ENCODE measurements around the gene OSBPL1A.

Gene OSBPL1A

GRCh38 chr18:24265502-24266064, 132.0 kb downstream of the OSBPL1A start:
- Histone ChIP-seq H3K4me1 (peaks cover 5% of the 10 kb centered on the region), H3K4me3 (no peak overlapping the region), H3K36me3 (replicated peaks) (no peaks in the 10 kb centered on the region), H3K9me3 (no peaks in the 10 kb centered on the region), H3K27me3 (ENCODE audit: low read depth) (no peaks in the 10 kb centered on the region)
- in situ Hi-C loops (cut with MboI; ENCODE audit: low sequenced_read_pairs) = no loop called here
- no peak for DNase-seq (ENCODE audit: low spot score in 2 of 2)

- no peaks in the 10 kb centered on the region for H3K36me3 ChIP-seq (replicated peaks)
- in situ Hi-C loops (cut with MboI; ENCODE audit: low sequenced_read_pairs) = no loop called here
- DNase-seq (ENCODE audit: low spot score in 2 of 2) = no peak
- H3K4me3 ChIP-seq = no peak overlapping the region
- no peaks in the 10 kb centered on the region for H3K27me3 ChIP-seq (ENCODE audit: low read depth)
- H3K4me1 ChIP-seq = no peaks in the 10 kb centered on the region
- H3K9me3 ChIP-seq = no peaks in the 10 kb centered on the region
Observed at GRCh38 chr18:24263050-24263449, 134.6 kb downstream of the OSBPL1A start.

DNA sequence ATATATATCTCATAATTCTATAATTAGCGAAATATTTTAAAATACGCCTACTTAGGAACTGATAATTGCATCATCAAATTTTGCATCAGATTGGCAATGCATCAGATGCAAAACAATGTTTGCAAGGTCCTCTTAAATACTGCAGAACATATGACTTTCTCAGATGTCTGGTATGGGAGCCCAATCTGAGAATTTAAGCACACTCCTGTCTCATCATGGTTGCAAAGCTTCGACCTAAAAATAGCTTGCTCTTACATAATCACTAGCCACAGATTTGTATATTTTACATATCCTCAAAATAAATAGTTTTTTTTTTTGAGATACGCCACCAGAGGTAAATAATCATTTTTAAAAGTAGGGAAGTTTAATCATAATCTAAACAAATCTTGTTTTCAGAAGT, 135.5 kb downstream of the OSBPL1A start:
- Histone ChIP-seq H3K4me3 (no peak overlapping the region), H3K36me3 (replicated peaks) (no peaks in the 10 kb centered on the region), H3K27me3 (ENCODE audit: low read depth) (no peaks in the 10 kb centered on the region), H3K4me1 (no peaks in the 10 kb centered on the region), H3K9me3 (peaks cover 1% of the 10 kb centered on the region; the same call in 1 of the 2 replicates)
- no peak for DNase-seq (ENCODE audit: low spot score in 2 of 2)
- in situ Hi-C loops (cut with MboI; ENCODE audit: low sequenced_read_pairs) = no loop called here

- no peaks in the 10 kb centered on the region for H3K27me3 ChIP-seq (ENCODE audit: low read depth)
- no peak overlapping the region for H3K4me3 ChIP-seq
- in situ Hi-C loops (cut with MboI; ENCODE audit: low sequenced_read_pairs) = no loop called here
- DNase-seq (ENCODE audit: low spot score in 2 of 2) = no peak
- H3K36me3 ChIP-seq (replicated peaks) = no peaks in the 10 kb centered on the region
- peaks cover 3% of the 10 kb centered on the region; the same call in 1 of the 2 replicates for H3K9me3 ChIP-seq
- H3K4me1 ChIP-seq = no peaks in the 10 kb centered on the region
Observed at GRCh38 chr18:24259869-24260641, 137.6 kb downstream of the OSBPL1A start.

DNA sequence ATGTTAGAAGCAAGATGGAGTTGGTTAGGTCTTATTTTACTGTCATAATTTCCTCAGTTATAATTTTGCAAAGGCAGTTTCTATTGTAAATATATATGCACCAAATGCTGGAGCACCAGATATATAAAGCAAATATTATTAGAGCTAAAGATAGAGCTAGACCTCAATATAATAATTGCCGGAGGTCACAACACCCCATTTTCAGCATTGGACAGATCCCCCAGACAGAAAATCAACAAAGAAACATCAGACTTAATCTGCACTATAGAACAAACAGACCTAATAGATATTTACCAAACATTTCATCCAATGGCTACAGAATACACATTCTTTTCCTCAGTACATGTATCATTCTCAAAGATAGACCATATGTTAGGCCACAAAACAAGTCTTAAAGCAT, 143.6 kb downstream of the OSBPL1A start:
- Histone ChIP-seq H3K9me3 (peaks cover 3% of the 10 kb centered on the region; the same call in 1 of the 2 replicates), H3K27me3 (ENCODE audit: low read depth) (no peaks in the 10 kb centered on the region), H3K36me3 (replicated peaks) (no peaks in the 10 kb centered on the region), H3K4me3 (no peak overlapping the region), H3K4me1 (0 out of 2 replicates have a peak, but pooled peaks cover 3% of the 10 kb centered on the region)
- DNase-seq (ENCODE audit: low spot score in 2 of 2) = no peak
- in situ Hi-C loops (cut with MboI; ENCODE audit: low sequenced_read_pairs) = no loop called here

DNA sequence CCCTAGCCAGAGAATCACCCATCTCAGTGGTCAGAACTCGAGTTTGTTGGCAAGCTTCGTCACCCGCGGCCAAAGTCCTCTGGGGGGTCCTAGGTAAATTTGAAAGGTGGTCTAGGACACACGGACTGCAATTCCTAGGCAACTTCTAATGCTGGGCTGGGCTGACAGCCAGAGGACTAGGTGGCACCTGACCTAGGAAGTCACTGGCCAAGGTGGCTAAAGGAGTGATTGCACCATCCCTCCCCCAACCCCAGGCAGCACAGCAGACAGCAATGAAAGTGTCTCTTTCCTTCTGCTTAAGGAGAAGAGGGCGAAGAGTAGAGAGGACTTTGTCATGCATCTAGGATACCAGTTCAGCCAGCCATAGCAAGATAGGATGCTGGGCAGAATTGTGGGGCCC, 147.9 kb downstream of the OSBPL1A start:
- no peak for DNase-seq (ENCODE audit: low spot score in 2 of 2)
- H3K27me3 ChIP-seq (ENCODE audit: low read depth) = no peaks in the 10 kb centered on the region
- H3K4me1 ChIP-seq = 0 out of 2 replicates have a peak, but pooled peaks cover 3% of the 10 kb centered on the region
- H3K9me3 ChIP-seq = no peaks in the 10 kb centered on the region
- H3K4me3 ChIP-seq = no peak overlapping the region
- no peaks in the 10 kb centered on the region for H3K36me3 ChIP-seq (replicated peaks)
- in situ Hi-C loops (cut with MboI; ENCODE audit: low sequenced_read_pairs) = no loop called here

GRCh38 chr18:24248359-24248758, 149.3 kb downstream of the OSBPL1A start:
- no peaks in the 10 kb centered on the region for H3K36me3 ChIP-seq (replicated peaks)
- in situ Hi-C loops (cut with MboI; ENCODE audit: low sequenced_read_pairs) = no loop called here
- DNase-seq (ENCODE audit: low spot score in 2 of 2) = no peak
- no peaks in the 10 kb centered on the region for H3K9me3 ChIP-seq
- H3K4me1 ChIP-seq = 0 out of 2 replicates have a peak, but pooled peaks cover 2% of the 10 kb centered on the region
- no peaks in the 10 kb centered on the region for H3K27me3 ChIP-seq (ENCODE audit: low read depth)
- H3K4me3 ChIP-seq = no peak overlapping the region

GRCh38 chr18:24246143-24246542, 151.5 kb downstream of the OSBPL1A start:
- Histone ChIP-seq H3K27me3 (ENCODE audit: low read depth) (no peaks in the 10 kb centered on the region), H3K4me3 (no peak overlapping the region), H3K36me3 (replicated peaks) (no peaks in the 10 kb centered on the region), H3K4me1 (no peaks in the 10 kb centered on the region), H3K9me3 (no peaks in the 10 kb centered on the region)
- in situ Hi-C loops (cut with MboI; ENCODE audit: low sequenced_read_pairs) = no loop called here
- no peak for DNase-seq (ENCODE audit: low spot score in 2 of 2)

DNA sequence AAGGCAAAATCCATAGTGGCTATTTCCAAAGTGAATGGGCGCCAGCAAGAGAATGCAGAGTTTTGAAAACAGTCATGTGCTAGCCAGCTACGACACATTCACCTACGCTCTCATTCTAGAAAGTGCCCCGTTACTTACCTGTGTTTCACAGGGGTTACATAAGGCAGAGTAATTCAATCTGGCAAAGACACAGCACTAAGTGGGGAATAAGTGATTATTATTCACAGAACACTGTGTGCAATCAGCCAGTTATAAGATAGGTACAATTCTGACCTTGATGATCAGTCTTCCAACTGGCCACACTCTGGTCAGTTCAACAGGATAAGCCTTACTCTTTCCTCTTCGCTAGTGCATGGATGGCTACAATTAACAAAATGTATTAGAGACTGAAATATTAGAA, 152.9 kb downstream of the OSBPL1A start:
- Histone ChIP-seq H3K36me3 (replicated peaks) (no peaks in the 10 kb centered on the region), H3K4me1 (no peaks in the 10 kb centered on the region), H3K4me3 (no peak overlapping the region), H3K27me3 (ENCODE audit: low read depth) (no peaks in the 10 kb centered on the region), H3K9me3 (no peaks in the 10 kb centered on the region)
- DNase-seq (ENCODE audit: low spot score in 2 of 2) = no peak
- in situ Hi-C loops (cut with MboI; ENCODE audit: low sequenced_read_pairs) = no loop called here

- H3K4me3 ChIP-seq = no peak overlapping the region
- no peaks in the 10 kb centered on the region for H3K36me3 ChIP-seq (replicated peaks)
- no peaks in the 10 kb centered on the region for H3K9me3 ChIP-seq
- no peak for DNase-seq (ENCODE audit: low spot score in 2 of 2)
- in situ Hi-C loops (cut with MboI; ENCODE audit: low sequenced_read_pairs) = no loop called here
- H3K4me1 ChIP-seq = no peaks in the 10 kb centered on the region
- no peaks in the 10 kb centered on the region for H3K27me3 ChIP-seq (ENCODE audit: low read depth)
Observed at GRCh38 chr18:24243677-24244076, 153.9 kb downstream of the OSBPL1A start.

- H3K36me3 ChIP-seq (replicated peaks) = no peaks in the 10 kb centered on the region
- no peak overlapping the region for H3K4me3 ChIP-seq
- H3K9me3 ChIP-seq = no peaks in the 10 kb centered on the region
- in situ Hi-C loops (cut with MboI; ENCODE audit: low sequenced_read_pairs) = no loop called here
- no peaks in the 10 kb centered on the region for H3K4me1 ChIP-seq
- H3K27me3 ChIP-seq (ENCODE audit: low read depth) = no peaks in the 10 kb centered on the region
- DNase-seq (ENCODE audit: low spot score in 2 of 2) = no peak
Observed at GRCh38 chr18:24239341-24239740, 158.3 kb downstream of the OSBPL1A start.

- Histone ChIP-seq H3K27me3 (ENCODE audit: low read depth) (no peaks in the 10 kb centered on the region), H3K9me3 (no peaks in the 10 kb centered on the region), H3K4me3 (no peak overlapping the region), H3K4me1 (no peaks in the 10 kb centered on the region), H3K36me3 (replicated peaks) (no peaks in the 10 kb centered on the region)
- in situ Hi-C loops (cut with MboI; ENCODE audit: low sequenced_read_pairs) = no loop called here
- no peak for DNase-seq (ENCODE audit: low spot score in 2 of 2)
Observed at GRCh38 chr18:24238387-24238786, 159.2 kb downstream of the OSBPL1A start.

- DNase-seq (ENCODE audit: low spot score in 2 of 2) = no peak
- in situ Hi-C loops (cut with MboI; ENCODE audit: low sequenced_read_pairs) = no loop called here
- Histone ChIP-seq H3K4me1 (no peaks in the 10 kb centered on the region), H3K4me3 (no peak overlapping the region), H3K9me3 (no peaks in the 10 kb centered on the region), H3K27me3 (ENCODE audit: low read depth) (no peaks in the 10 kb centered on the region), H3K36me3 (replicated peaks) (no peaks in the 10 kb centered on the region)
Observed at GRCh38 chr18:24234850-24235418, 162.7 kb downstream of the OSBPL1A start.

GRCh38 chr18:24234330-24234729, 163.3 kb downstream of the OSBPL1A start:
- no peaks in the 10 kb centered on the region for H3K4me1 ChIP-seq
- H3K9me3 ChIP-seq = no peaks in the 10 kb centered on the region
- in situ Hi-C loops (cut with MboI; ENCODE audit: low sequenced_read_pairs) = no loop called here
- DNase-seq (ENCODE audit: low spot score in 2 of 2) = no peak
- H3K36me3 ChIP-seq (replicated peaks) = no peaks in the 10 kb centered on the region
- H3K27me3 ChIP-seq (ENCODE audit: low read depth) = no peaks in the 10 kb centered on the region
- no peak overlapping the region for H3K4me3 ChIP-seq
